B cell (primary cell): Measurements from ENCODE around the gene RILPL1. TPM values are rescaled to one million over a fixed set of nuclear protein-coding genes. Genes with fewer than 3 reads are reported as not detected.

ENCODE experiments used
- ATAC-seq: fragments of 200-7000 bp; cut with Tn5 transposase; one replicate; pipeline ENCODE4 v1.10.0; 2021; ENCODE audit warnings: low read depth, mild to moderate bottlenecking, moderate number of reproducible peaks, moderate library complexity
- CTCF ChIA-PET: fragments of 350-600 bp; sonication (Branson Sonifier 250); formaldehyde crosslinking; loops from one replicate; lab custom pipeline; 2021; ENCODE audit warnings: antibody characterized with exemption, inconsistent platforms; lab: Charles Lee
- POLR2A ChIA-PET: fragments of 350-600 bp; sonication (Branson Sonifier 250); formaldehyde crosslinking; loops from one replicate; lab custom pipeline; 2021; ENCODE audit warnings: antibody characterized with exemption; lab: Charles Lee
- DNase-seq: peaks from one replicate; pipeline ENCODE4 v3.0.0; 2013
- H2AFZ ChIP-seq: 2 replicates; pipeline ENCODE4 v1.6.1; 2012; ENCODE audit warnings: mild to moderate bottlenecking, low read depth, low read length; ENCODE audit not compliant: insufficient read depth, poor library complexity, severe bottlenecking
- H3K27ac ChIP-seq, 2 donors: 1 replicate in 1 of 2; 2 replicates in 1 of 2; pipeline ENCODE4 v1.5.1; 2012 to 2013; ENCODE audit warnings: low read length in 2 of 2, mild to moderate bottlenecking in 2 of 2, moderate library complexity in 1 of 2
- H3K27me3 ChIP-seq, 4 experiments: fragments of 200-600 bp in 1 of 4; sonication (generic) in 1 of 4; replicated peaks in 1 of 4; 1 replicate in 2 of 4; 2 replicates in 2 of 4; pipeline versions ENCODE4 v1.6.1 to v1.7.0; 2013 to 2016; ENCODE audit warnings: low read length in 3 of 4, mild to moderate bottlenecking in 2 of 4, mixed read lengths in 1 of 4, moderate library complexity in 1 of 4; ENCODE audit not compliant: insufficient read depth in 4 of 4, control insufficient read depth in 3 of 4; ENCODE audit errors: control extremely low read depth in 1 of 4
- H3K36me3 ChIP-seq, 2 experiments: replicated peaks in 1 of 2; 1 replicate in 1 of 2; 2 replicates in 1 of 2; pipeline versions ENCODE4 v1.6.1 to v1.7.1; 2013; ENCODE audit warnings: low read length in 1 of 2; ENCODE audit not compliant: insufficient read depth in 2 of 2, control insufficient read depth in 1 of 2; ENCODE audit errors: control extremely low read depth in 1 of 2, extremely low read depth in 1 of 2
- H3K4me1 ChIP-seq, 2 donors: fragments of 200-600 bp in 1 of 2; sonication (generic) in 1 of 2; 1 replicate in 1 of 2; 2 replicates in 1 of 2; pipeline versions ENCODE4 v1.5.1 to v1.6.1; 2013 to 2017; ENCODE audit warnings: low read length in 2 of 2; ENCODE audit not compliant: control insufficient read depth in 2 of 2, insufficient read depth in 2 of 2
- H3K4me2 ChIP-seq: replicated peaks from 2 replicates; pipeline ENCODE3; 2012; ENCODE audit warnings: mild to moderate bottlenecking, low read depth, low read length; ENCODE audit not compliant: poor library complexity, severe bottlenecking
- H3K4me3 ChIP-seq, 5 experiments: fragments of 200-600 bp in 1 of 5; sonication (generic) in 1 of 5; 1 replicate in 3 of 5; 2 replicates in 2 of 5; pipeline versions ENCODE4 v1.5.1 to v1.7.0; 2011 to 2016; ENCODE audit warnings: low read length in 4 of 5, mild to moderate bottlenecking in 4 of 5, low read depth in 2 of 5, control low read depth in 1 of 5, moderate library complexity in 1 of 5; ENCODE audit not compliant: insufficient read depth in 1 of 5; ENCODE audit errors: control extremely low read depth in 1 of 5, extremely low read depth in 1 of 5
- H3K79me2 ChIP-seq: fragments of 200-600 bp; sonication (generic); one replicate; pipeline ENCODE4 v1.6.0; 2016; ENCODE audit warnings: low read length; ENCODE audit not compliant: control insufficient read depth, insufficient read depth
- H3K9ac ChIP-seq: fragments of 200-600 bp; sonication (generic); 2 replicates; pipeline ENCODE4 v1.6.1; 2017; ENCODE audit warnings: mild to moderate bottlenecking, low read length, moderate library complexity
- H3K9me3 ChIP-seq, 3 donors: one replicate each; pipeline versions ENCODE4 v1.6.1 to v1.7.1; 2013; ENCODE audit warnings: low read length in 2 of 3; ENCODE audit not compliant: control insufficient read depth in 2 of 3, insufficient read depth in 1 of 3; ENCODE audit errors: control extremely low read depth in 1 of 3
- H4K20me1 ChIP-seq: 2 replicates; pipeline ENCODE4 v1.6.0; 2012; ENCODE audit warnings: mild to moderate bottlenecking, low read length; ENCODE audit not compliant: insufficient read depth, control insufficient read depth, poor library complexity, severe bottlenecking
- H3K27ac Mint-ChIP-seq: one replicate; pipeline ENCODE4 v1.8.0; 2021; ENCODE audit warnings: mixed read lengths
- H3K27me3 Mint-ChIP-seq: one replicate; pipeline ENCODE4 v1.8.0; 2021; ENCODE audit warnings: mixed read lengths
- H3K4me1 Mint-ChIP-seq: one replicate; pipeline ENCODE4 v1.8.0; 2021; ENCODE audit warnings: mixed read lengths
- H3K4me3 Mint-ChIP-seq: one replicate; pipeline ENCODE4 v1.8.0; 2021; ENCODE audit warnings: mixed read lengths
- H3K9me3 Mint-ChIP-seq: one replicate; pipeline ENCODE4 v1.8.0; 2022; ENCODE audit warnings: mixed read lengths; ENCODE audit not compliant: insufficient read depth
- EZH2 ChIP-seq: IDR thresholded peaks from 2 replicates; pipeline ENCODE4 v1.6.1; 2012; ENCODE audit warnings: borderline replicate concordance, low read depth, mild to moderate bottlenecking, moderate library complexity, low read length; ENCODE audit not compliant: insufficient read depth, poor library complexity, severe bottlenecking
- WGBS: methylation state at CpG from one replicate; pipeline ENCODE4 v1.1.5; 2013; ENCODE audit warnings: missing lambda C conversion rate; ENCODE audit not compliant: insufficient coverage; 5-methylcytosine and 5-hydroxymethylcytosine counted together
- intact Hi-C: fragments of 100-400 bp; cut with micrococcal nuclease; formaldehyde crosslinking; loops from one replicate; pipeline ENCODE4 v1.10.0; 2022
- polyA plus RNA-seq: library from polyadenylated mRNA; depleted of rRNA; stranded (reverse); fragments of >200 nt; gene quantifications from 2 replicates; pipeline ENCODE4 v1.2.3, GENCODE V29; 2012
- total RNA-seq, 2 donors: library from RNA; stranded (reverse); fragments of 120-200 nt in 1 of 2; gene quantifications; 1 replicate in 1 of 2; 2 replicates in 1 of 2; pipeline versions ENCODE4 v1.2.3 to v1.2.4, GENCODE V29; 2013 to 2022
- TF ChIP-seq, protein P1 (sequence below): fragments of 200-600 bp; IDR thresholded peaks from one replicate; pipeline ENCODE4 v1.8.0; 2022; ENCODE audit warnings: antibody characterized with exemption, mild to moderate bottlenecking

The RILPL1 gene
- total and polyA plus RNA-seq, 2 donors (not counting 1 experiment from before 2014, with no cell fraction given): 2.6 to 2.8 TPM

GRCh38 chr12:123573870-123574269, 40.4 kb upstream of the RILPL1 start:
- Mint-ChIP-seq H3K27me3 (peaks cover 13% of the 10 kb centered on the region), H3K4me1 (no peaks in the 10 kb centered on the region), H3K9me3 (no peaks in the 10 kb centered on the region), H3K27ac (no peak overlapping the region), H3K4me3 (no peak overlapping the region)
- ChIA-PET CTCF (interaction anchor here (0.6 kb wide), 1 partner anchor 1174 kb away, joined by 4 read pairs; no protein-coding TSS in a partner anchor), POLR2A (no interaction called here)
- Histone ChIP-seq H3K27me3 (no peaks in the 10 kb centered on the region), H3K36me3 (peaks cover 0 to 3% of the 10 kb centered on the region in 2 experiments), H4K20me1 (no peaks in the 10 kb centered on the region), H3K4me1 (no peaks in the 10 kb centered on the region), H3K4me2 (no peak overlapping the region), H3K79me2 (no peaks in the 10 kb centered on the region), H3K27ac (no peak overlapping the region), H2AFZ (no peak overlapping the region), H3K9ac (no peak overlapping the region), H3K9me3 (peaks cover 0 to under 1% (median 0%) of the 10 kb centered on the region in 3 donors), H3K4me3 (no peak overlapping the region)
- WGBS: 39% methylated on average over 4 of the region's 4 CpGs
- intact Hi-C loops: no loop called here
- no peak for DNase-seq
- no peak for TF ChIP-seq EZH2
- TF ChIP-seq, protein P1, sequence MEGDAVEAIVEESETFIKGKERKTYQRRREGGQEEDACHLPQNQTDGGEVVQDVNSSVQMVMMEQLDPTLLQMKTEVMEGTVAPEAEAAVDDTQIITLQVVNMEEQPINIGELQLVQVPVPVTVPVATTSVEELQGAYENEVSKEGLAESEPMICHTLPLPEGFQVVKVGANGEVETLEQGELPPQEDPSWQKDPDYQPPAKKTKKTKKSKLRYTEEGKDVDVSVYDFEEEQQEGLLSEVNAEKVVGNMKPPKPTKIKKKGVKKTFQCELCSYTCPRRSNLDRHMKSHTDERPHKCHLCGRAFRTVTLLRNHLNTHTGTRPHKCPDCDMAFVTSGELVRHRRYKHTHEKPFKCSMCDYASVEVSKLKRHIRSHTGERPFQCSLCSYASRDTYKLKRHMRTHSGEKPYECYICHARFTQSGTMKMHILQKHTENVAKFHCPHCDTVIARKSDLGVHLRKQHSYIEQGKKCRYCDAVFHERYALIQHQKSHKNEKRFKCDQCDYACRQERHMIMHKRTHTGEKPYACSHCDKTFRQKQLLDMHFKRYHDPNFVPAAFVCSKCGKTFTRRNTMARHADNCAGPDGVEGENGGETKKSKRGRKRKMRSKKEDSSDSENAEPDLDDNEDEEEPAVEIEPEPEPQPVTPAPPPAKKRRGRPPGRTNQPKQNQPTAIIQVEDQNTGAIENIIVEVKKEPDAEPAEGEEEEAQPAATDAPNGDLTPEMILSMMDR: no peak
- no peak for ATAC-seq

DNA sequence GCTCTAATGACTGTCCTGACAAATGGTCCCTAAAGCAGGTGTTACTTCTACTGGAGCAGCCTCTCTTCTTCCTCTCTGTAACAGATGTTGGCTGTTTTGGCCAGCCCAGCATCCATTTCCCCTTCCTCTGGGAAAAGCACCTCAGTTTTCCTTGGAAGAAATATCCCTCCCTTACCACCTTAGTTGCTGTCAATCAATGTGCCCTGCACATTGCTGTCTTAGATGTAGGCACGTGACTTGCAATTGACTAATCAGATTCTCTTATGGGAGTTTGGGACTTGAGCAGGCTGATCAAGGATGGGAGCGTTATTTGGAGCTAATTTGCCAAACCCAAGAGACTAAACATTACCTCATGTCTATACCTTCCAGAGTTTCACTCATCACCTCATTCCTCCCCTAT, 38.9 kb upstream of the RILPL1 start:
- H3K27me3 ChIP-seq: no peaks in the 10 kb centered on the region
- no peak for DNase-seq
- intact Hi-C loops: no loop called here
- WGBS: 100% methylated on average over 1 of the region's 2 CpGs
- H3K79me2 ChIP-seq: no peaks in the 10 kb centered on the region
- POLR2A ChIA-PET: no interaction called here
- Mint-ChIP-seq H3K9me3 (no peaks in the 10 kb centered on the region), H3K4me1 (no peaks in the 10 kb centered on the region), H3K27me3 (peaks cover 15% of the 10 kb centered on the region), H3K4me3 (no peak overlapping the region), H3K27ac (no peak overlapping the region)
- CTCF ChIA-PET: interaction anchor here (0.6 to 1.2 kb wide), 3 partner anchors 10 to 176 kb away, joined by 3 to 4 read pairs (median 3); no protein-coding TSS in a partner anchor
- H3K27ac ChIP-seq: no peak overlapping the region
- H3K9me3 ChIP-seq: peaks cover 0 to 2% (median 0%) of the 10 kb centered on the region in 3 donors
- no peak overlapping the region for H3K4me2 ChIP-seq
- no peak overlapping the region for H3K9ac ChIP-seq
- TF ChIP-seq, protein P1: no peak
- no peak for TF ChIP-seq EZH2
- H4K20me1 ChIP-seq: no peaks in the 10 kb centered on the region
- no peak for ATAC-seq
- peaks cover 0 to 3% of the 10 kb centered on the region in 2 experiments for H3K36me3 ChIP-seq
- no peaks in the 10 kb centered on the region for H3K4me1 ChIP-seq
- H2AFZ ChIP-seq: no peak overlapping the region
- H3K4me3 ChIP-seq: no peak overlapping the region
